ENCODE data around the gene ACACA.
"Not testable (repeated sequence)": the region's sequence is repeated elsewhere in the genome, so short reads cannot be mapped to it uniquely, and the experiment has no call there.

ACACA gene

DNA sequence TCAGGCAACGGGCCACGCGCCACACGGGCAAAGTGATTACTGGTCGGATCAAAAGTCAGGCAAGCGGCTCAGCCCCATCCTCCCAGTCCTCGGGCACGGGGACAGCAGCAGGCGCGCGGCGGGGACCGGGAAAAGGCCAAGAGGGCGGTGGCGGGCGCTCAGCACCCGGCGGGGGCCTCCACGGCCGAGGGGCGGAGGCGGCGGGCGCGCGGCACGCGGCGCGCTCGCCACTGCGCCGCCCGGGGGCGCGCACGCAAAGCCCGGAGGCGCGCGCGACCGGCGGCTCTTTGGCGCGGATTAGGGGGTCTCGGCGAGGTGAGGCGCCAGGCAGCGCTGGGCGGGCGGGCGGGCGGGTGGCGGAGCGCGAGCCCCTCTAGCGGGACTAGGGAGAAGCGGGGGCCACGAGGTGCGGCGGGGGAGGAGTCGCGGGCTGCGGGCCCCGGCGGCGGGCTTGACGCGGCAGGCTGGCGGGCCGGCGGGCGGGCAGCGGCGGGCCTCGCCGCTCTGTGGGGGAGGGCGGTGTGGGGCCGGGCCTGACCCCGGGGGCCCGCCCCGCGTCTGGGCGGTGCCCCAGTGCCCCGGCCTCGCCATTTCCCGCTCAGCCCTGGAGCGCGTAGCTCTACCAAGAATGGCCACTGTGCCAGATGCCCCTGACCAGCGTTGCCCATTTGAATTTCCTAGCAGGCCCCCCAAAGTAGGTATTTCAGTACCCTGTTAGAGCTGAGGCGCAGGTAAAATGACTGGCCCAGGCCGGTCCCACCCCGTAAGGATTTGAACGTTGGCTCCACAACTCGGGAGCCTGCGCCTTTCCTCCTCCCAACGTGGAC is at the start of gene ACACA, which contains the start of gene TADA2A:
TSS of gene ACACA (minus strand) at position 202 of the 827 bp plus-strand sequence. CDS start 537 bp downstream, outside the sequence.
TSS of gene TADA2A (plus strand) at position 252 of the 827 bp plus-strand sequence. CDS start 4,480 bp downstream, outside the sequence.
- DNase-seq (ENCODE audit: low read depth in 2 of 2): peak; percentile 73 to 78

DNA sequence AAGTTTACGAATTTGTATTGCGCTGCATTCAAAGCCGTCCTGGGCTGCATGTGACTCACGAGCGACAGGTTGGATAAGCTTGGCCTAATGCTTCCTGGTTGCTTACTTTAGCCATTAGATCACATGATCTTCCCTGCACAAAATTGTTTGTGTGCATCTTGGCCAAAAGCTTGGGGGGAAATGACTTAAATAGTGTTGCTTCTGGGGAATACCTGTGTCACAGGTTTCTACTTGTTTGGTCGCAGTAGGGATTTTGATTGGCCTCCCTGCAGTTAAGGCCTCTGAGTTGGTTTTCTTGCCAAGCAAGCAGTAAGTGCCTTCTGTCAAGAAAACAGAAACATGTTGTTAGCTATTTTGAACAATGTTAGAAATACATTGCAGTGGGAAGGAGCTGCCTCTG is 43.5 kb upstream of the ACACA start:
- no peak for DNase-seq (ENCODE audit: low read depth in 2 of 2)

DNA sequence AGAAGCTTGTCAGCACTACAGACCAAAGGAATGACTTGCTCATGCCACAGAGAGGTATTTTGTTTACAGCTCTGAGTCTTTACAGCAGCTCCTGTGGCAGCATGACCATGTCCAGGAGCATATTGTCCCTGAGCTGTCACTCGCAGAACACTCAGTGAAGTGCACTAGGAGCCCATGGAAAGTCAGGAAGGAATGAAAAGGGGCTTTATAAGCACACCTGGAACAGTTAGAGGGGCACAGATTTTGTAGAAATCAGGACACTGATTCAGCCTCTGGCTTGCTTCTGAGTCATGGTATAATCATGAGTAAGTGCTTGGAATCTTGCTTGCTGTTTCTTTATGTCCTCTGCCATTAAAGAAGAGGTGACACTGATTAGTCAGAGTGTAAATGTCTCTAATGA is 41.0 kb upstream of the ACACA start:
- no peak for DNase-seq (ENCODE audit: low read depth in 2 of 2)

DNA sequence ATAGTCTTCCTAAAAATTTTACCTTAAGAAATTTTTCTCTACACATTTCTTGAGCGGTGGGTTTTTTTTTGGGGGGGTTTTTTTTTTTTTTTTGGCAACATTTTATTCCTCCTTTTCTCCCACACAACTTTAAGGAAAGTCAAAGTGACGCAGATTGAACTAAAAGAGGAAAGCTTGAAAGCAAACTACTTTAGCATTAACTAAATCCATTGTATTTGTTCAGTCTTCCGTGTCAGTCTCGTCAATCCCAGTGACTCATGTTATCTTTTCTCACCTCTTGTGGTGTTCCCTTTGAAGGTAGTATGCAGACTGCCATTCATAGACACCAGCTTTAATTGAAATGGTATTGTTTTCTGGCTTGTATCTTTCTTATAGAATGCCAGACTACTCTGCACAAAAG is 39.4 kb upstream of the ACACA start:
- no peak for DNase-seq (ENCODE audit: low read depth in 2 of 2)

DNA sequence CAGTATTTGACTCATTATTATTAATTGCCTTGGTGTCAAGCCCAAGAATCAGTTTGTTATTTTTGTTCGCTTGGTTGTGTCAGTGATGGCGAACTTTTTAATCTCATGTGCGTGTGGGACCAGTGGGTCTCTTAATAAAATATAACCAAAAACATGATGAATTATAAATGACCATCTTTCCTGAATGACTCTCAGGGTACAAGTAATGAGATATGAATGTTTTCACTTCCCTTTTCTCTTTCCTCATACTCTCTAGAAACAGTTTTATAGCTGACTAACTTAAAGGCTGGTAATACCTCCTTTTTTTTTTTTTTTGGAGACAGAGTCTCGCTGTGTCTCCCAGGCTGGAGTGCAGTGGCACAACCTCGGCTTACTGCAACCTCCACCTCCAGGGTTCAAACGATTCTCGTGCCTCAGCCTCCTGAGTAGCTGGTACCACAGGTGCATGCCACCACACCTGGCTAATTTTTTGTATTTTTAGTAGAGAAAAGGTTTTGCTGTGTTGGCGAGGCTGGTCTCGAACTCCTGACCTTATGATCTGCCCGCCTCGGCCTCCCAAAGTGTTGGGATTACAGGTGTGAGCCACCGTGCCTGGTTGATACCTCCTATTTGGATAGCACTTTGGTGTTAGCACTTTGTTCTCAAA is 34.9 kb upstream of the ACACA start:
- not testable (repeated sequence) for DNase-seq (ENCODE audit: low read depth in 2 of 2)

DNA sequence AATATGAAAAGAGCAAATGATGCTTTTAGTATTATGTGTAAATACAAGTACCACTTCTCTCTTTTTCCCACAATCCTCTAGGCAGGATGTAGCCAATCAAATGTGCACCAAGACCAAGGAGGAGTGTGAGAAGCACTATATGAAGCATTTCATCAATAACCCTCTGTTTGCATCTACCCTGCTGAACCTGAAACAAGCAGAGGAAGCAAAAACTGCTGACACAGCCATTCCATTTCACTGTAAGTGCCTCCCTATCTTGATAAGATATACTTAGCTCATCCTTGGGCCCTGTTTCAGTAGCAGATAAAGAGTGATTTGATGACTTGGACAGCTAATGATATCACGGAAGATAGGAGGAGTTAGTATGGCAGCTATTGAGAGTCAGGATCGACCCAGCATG is 33.8 kb upstream of the ACACA start:
- no peak for DNase-seq (ENCODE audit: low read depth in 2 of 2)

DNA sequence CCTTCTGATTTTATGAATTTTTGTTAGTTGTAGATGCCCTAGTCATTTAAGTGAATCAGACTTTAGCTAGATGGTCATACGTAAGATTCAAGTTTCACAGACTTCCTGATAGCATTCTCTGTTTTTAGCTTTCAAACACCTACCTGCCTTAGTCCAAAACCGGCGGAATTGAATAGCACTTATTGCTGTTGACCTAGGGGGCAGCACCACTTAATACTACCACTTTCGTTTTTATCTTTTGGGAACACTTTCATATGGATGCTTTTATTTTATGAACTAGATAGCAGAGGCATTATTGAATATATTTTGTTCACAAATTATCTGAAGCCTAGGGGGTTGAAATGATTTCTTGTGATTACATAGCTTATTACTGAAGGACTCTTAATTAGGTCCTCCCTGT is 31.5 kb upstream of the ACACA start:
- no peak for DNase-seq (ENCODE audit: low read depth in 2 of 2)

DNA sequence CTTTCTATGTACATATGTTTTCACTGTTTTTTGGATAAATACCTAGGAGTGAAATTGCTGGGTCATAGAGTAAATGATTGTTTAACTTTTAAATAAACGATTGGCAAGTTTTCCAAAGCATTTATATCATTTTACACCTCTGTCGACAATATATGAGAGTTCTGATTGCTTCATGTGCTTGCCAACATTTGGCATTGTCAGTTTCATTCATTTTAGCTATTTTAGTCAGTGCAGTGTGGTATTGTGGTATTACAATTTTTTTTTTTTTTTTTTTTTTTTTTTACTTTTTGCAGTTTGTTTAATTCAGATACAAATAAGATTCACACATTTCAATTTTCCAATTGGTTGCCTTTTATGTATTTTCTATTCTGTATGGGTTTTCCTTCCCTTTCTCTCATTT is 26.0 kb upstream of the ACACA start:
- no peak for DNase-seq (ENCODE audit: low read depth in 2 of 2)

DNA sequence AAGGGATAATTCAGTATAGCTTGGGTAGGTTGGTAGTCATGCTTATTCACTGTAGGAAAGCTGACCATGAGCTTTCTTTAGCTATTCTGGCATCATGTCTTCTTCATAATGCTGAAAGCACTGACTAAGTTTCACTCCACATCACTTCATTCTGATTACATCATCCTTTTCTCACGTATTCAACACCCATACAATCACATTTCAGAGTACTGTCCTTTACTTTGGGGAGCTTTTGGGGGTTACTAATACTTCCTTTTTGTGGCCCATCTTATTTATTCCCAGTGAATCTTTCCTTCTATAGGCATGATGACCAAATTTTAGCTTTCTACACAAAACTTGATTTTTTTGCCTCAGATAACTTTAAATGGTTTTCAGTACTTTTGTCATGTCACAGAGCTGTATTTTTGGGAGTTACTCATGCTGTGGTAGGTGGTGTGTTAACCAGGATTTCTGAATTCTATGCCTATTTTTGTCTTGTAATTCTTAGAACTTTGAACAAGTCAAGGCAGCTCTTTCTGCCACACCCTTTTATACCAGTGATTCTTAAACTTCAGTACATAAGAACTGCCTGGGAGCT is 23.5 kb upstream of the ACACA start:
- no peak for DNase-seq (ENCODE audit: low read depth in 2 of 2)

DNA sequence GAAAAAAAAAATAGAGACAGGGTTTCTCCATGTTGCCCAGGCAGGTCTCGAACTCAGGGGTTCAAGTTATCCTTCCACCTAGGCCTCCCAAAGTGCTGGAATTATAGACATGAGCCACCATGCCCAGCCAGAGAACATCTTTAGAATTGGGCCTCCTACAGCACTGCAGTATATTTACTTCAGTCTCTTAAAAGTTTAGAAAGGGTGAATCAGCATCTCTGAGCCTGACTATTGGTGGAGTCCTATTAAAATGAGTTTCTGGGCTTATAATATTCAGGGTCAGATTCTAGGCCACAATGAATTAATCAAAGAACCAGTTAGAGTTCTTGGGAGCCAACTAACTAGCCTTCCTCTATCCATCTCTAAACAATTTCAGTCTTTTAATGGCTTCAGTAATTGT is 22.8 kb upstream of the ACACA start:
- no peak for DNase-seq (ENCODE audit: low read depth in 2 of 2)

DNA sequence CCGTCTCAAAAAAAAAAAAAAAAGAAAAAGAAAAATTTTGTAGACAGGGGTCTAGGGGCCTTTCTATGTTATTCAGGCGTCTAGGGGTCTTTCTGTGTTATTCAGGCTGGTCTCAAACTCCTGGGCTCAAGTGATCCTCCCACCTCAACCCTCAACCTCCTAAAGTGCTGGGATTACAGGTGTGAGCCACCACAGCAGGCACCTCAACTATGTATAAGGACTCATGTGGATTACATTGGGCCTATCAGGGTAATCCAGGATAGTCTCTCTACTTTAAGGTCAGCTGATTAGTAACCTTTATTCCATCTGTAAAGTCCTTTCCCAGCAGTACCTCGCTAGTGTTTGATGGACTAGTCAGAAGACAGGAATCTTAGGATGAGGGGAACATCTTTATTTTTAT is 22.4 kb upstream of the ACACA start:
- no peak for DNase-seq (ENCODE audit: low read depth in 2 of 2)

DNA sequence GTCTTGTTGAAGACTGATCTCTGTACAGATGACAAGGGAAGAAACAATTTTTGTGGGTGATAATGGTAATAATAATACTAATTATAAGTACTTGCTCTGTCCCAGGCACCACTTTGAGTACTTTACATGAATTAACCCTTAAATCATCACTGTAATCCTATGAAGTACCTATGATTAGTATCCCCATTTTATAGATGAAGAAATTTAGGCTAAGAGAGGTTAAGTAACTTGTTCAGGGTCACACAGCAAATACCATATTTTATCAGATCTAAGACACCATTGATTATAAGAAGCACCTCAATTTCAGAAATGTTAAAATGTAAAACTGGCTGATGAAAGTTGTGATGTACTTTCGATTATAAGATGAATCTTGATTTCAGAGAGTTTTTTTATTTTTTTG is 18.6 kb upstream of the ACACA start:
- no peak for DNase-seq (ENCODE audit: low read depth in 2 of 2)

DNA sequence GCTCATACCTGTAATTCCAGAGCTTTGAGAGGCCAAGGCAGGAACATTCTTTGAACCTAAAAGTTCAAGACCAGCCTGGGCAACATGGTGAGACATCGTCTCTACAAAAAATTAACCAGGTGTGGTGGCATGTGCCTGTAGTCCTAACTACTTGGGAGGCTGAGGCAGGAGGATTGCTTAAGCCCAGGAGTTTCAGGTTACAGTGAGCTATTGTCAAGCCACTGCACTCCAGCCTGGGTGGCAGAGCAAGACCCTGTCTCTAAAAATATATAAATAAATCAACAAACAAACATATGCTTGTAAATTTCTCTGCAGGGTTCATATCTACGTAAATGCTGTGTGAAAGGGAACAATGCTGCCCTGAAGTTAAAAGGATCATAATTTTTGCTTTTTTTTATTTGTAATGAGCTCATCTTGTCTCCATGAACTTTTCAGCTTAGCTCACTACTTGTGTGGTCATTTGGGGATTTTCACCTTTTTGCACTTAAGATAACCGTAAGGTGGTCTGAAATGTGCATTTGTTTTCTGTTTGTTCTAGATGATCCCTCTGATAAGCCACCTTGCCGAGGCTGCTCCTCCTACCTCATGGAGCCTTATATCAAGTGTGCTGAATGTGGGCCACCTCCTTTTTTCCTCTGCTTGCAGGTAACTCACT is 16.5 kb upstream of the ACACA start:
- DNase-seq (ENCODE audit: low read depth in 2 of 2): no peak

DNA sequence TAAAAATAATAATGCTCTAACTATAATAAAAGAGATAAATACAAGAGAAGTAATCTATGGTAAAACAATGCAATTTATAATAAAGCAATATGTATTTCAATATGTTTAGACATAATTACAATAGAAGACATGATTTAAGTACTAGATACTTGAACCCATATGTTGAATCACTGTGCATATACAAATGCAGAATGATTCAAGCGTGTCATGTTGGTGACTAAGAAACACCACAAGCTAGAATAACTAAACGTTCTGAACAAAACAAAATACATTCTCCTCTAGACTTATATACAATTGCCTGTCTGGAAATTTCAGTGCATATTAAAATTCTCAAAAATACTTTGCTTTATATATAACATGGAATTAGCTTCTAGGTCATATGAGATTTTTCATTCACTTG is 11.2 kb upstream of the ACACA start:
- no peak for DNase-seq (ENCODE audit: low read depth in 2 of 2)

DNA sequence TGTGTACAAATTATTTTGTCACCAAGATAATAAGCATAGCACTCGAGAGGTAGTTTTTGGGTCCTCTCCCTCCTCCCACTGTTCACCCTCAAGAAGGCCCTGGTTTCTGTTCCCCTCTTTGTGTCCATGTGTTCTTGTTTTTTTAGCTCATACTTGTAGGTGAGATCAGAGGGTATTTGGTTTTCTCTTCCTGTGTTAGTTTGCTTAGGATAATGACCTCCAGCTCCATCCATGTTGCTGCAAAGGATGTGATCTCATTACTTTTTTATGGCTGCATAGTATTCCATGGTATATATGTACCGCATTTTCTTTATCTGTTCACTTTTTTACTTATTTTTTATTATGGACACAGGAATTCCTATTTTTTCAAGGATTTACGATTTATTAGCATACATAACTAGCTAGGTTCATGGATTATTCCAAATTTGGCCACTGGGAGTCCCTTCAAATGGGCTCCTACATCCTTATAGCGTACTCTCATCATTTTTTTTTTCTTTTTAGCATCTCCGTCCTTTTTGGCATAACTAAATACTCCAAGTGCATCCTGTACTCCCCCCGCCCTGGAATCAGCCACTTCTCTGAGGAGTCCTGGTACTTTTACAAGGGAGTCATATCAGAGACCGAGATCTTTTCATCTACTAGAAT is 7.4 kb upstream of the ACACA start:
- DNase-seq (ENCODE audit: low read depth in 2 of 2): no peak

DNA sequence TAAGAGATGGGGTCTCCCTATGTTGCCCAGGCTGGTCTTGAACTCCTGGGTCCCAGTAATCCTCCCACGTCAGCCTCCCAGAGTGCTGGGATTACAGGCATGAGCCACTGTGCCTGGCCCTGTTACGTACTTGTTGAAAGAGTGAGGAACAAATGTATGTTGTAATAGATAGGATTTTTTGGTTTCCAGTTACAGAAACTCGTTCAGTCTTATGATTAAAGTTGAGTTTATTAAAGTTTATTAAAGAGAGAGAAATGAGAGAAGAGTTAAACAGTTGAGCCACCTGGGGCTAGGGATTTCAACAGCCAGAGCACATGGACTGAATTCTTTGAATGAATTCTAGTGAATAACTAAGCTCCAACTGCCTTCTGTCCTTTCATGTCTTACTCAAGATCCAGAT is 3.7 kb upstream of the ACACA start:
- DNase-seq (ENCODE audit: low read depth in 2 of 2): no peak

DNA sequence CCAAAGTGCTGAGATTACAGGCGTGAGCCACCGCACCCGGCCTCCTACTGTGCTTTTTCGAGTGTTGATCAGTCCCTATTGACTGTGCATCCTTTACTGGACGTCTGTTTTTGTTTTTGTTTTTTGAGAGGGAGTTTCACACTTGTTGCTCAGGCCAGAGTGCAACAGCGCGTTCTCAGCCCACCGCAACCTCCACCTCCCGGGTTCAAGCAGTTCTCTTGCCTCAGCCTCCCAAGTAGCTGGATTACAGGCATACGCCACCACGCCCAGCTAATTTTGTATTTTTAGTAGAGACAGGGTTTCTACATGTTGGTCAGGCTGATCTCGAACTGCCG is 1.5 kb upstream of the ACACA start:
- not testable (repeated sequence) for DNase-seq (ENCODE audit: low read depth in 2 of 2)

DNA sequence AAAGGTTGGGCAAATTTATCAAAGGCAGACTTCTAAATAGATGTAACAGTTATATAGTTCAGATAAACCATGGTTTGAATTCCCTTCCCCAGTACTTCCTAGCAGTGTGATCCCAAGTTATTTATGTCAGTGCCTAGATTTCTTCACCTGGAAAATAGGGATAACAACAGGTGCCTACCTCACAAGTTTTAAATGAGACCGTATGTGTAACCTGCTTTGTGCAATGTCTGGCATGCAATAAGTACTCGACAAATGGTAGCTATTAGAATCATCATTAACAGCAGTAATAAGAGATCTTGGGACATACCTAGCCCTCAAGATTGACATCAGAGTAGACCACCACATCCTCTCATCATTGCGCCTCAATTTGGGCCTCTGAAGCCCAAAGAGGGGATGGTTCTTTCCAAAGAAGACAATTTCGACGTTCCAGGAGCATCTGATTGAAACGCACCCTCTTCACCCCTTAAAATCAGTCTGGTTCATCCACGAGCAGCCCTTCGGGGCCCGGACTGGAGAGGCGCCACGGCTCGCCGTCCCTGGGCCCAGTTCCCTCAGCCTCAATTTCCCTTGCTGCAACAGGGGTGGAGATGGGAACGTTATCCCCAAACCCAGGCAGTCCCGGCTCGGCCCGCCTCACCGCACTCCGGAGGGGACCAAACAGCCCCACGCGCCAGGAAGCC is 541 bp downstream of the ACACA start:
- DNase-seq (ENCODE audit: low read depth in 2 of 2): no peak

DNA sequence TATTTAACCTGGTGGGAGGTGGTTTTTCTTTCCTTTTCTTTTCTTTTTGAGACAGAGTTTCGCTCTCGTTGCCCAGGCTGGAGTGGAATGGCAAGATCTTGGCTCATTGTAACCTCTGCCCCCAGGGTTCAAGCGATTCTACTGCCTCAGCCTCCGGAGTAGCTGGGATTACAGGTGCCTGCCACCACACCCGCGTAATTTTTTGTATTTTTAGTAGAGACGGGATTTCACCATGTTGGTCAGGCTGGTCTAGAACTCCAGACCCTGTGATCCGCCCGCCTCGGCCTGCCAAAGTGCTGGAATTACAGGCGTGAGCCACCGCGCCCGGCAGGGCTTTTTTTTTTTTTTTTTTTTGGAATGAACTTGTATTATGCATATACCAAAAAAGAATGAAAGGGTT is 1.1 kb downstream of the ACACA start:
- not testable (repeated sequence) for DNase-seq (ENCODE audit: low read depth in 2 of 2)

DNA sequence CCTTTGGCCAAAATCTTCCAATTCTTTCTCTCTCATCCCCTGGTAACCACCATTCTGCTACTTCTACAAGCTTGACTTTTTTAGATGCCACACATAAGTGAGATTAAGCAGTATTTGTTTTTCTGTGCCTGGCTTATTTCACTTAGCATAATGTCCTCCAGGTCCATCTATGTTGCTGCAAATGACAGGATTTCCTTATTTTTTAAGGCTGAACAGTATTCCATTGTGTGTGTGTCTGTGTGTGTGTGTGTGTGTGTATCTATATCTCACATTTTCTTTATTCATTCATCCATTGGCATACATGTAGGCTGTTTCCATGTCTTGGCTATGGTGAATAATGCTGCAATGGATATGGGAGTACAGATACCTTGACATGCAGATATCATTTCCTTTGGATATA is 6.1 kb downstream of the ACACA start:
- no peak for DNase-seq (ENCODE audit: low read depth in 2 of 2)

DNA sequence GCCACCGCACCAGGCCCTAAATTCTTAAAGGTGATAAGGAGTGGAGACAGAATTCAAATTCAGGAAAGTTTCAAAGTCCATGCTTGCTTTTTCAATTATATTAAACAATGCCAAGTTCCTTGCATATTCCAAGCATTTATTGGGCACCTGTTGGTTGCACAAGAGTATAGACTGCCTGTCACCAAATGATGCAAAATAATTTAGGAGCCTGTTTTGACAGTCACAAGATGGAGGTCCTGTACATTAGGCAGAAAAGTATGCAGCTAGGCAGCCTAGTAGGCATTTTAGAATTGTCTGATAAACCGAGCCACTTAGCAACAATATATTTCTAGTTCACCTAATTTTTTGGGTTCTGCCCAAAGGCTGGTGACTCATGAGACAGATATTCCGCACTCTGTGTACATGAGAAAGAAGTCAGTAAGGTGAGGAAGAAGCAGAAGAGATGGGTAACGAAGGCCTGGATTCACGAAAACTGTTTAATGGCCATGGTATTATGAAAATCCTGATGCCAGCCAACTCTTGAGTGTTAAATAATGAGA is 7.3 kb downstream of the ACACA start:
- DNase-seq (ENCODE audit: low read depth in 2 of 2): no peak
